Hepatocyte (in vitro differentiated cells): ENCODE results near the gene GMDS.

Experiments used
- EZH2 ChIP-seq: fragments of 200-600 bp; sonication (generic); IDR thresholded peaks from 2 replicates; pipeline ENCODE4 v1.6.1; 2016; ENCODE audit warnings: antibody characterized with exemption, mild to moderate bottlenecking, borderline replicate concordance
- EZH2phosphoT487 ChIP-seq: fragments of 200-600 bp; sonication (generic); IDR thresholded peaks from one replicate; pipeline ENCODE4 v1.6.1; 2018; ENCODE audit warnings: antibody characterized with exemption, mild to moderate bottlenecking, low read depth, moderate library complexity; ENCODE audit not compliant: unreplicated experiment, severe bottlenecking
- TF ChIP-seq, protein P1 (sequence below): fragments of 200-600 bp; sonication (generic); IDR thresholded peaks from 2 replicates; pipeline ENCODE4 v1.5.1; 2016; ENCODE audit warnings: antibody characterized with exemption, mild to moderate bottlenecking; ENCODE audit not compliant: poor library complexity

- TF ChIP-seq, protein P1, sequence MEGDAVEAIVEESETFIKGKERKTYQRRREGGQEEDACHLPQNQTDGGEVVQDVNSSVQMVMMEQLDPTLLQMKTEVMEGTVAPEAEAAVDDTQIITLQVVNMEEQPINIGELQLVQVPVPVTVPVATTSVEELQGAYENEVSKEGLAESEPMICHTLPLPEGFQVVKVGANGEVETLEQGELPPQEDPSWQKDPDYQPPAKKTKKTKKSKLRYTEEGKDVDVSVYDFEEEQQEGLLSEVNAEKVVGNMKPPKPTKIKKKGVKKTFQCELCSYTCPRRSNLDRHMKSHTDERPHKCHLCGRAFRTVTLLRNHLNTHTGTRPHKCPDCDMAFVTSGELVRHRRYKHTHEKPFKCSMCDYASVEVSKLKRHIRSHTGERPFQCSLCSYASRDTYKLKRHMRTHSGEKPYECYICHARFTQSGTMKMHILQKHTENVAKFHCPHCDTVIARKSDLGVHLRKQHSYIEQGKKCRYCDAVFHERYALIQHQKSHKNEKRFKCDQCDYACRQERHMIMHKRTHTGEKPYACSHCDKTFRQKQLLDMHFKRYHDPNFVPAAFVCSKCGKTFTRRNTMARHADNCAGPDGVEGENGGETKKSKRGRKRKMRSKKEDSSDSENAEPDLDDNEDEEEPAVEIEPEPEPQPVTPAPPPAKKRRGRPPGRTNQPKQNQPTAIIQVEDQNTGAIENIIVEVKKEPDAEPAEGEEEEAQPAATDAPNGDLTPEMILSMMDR = no peak
- TF ChIP-seq EZH2 (no peak), EZH2phosphoT487 (no peak)
Measured at GRCh38 chr6:1633366-1634021, 611.9 kb downstream of the GMDS start.
